Calu3 (cell line): ENCODE data around the gene SH3PXD2A. TPM values are rescaled to one million over a fixed set of nuclear protein-coding genes. Genes with fewer than 3 reads are reported as not detected.

Experiments
- BruUV-seq: library from RNA; stranded (reverse); fragments of 400-500 nt; replicated peaks from 2 replicates; lab custom pipeline; 2021; lab: Mats Ljungman, UMichigan
- CTCF ChIA-PET: fragments of 300-600 bp; sonication (Branson Sonifier 250); formaldehyde crosslinking; loops from one replicate; lab custom pipeline; 2022; ENCODE audit warnings: antibody characterized with exemption; lab: Charles Lee
- DNase-seq: peaks from one replicate; pipeline ENCODE4 v3.0.0; 2022
- H3K27ac Mint-ChIP-seq: one replicate; pipeline ENCODE4 v1.8.0; 2022; ENCODE audit warnings: mixed read lengths; ENCODE audit not compliant: unreplicated experiment
- H3K27me3 Mint-ChIP-seq: one replicate; pipeline ENCODE4 v1.8.0; 2022; ENCODE audit warnings: mixed read lengths; ENCODE audit not compliant: unreplicated experiment
- H3K36me3 Mint-ChIP-seq: one replicate; pipeline ENCODE4 v1.8.0; 2022; ENCODE audit warnings: mild to moderate bottlenecking, moderate library complexity, mixed read lengths; ENCODE audit not compliant: insufficient read depth, unreplicated experiment
- H3K4me1 Mint-ChIP-seq: one replicate; pipeline ENCODE4 v1.8.0; 2022; ENCODE audit warnings: mild to moderate bottlenecking, low read depth, mixed read lengths; ENCODE audit not compliant: unreplicated experiment
- H3K4me3 Mint-ChIP-seq: one replicate; pipeline ENCODE4 v1.8.0; 2022; ENCODE audit warnings: mild to moderate bottlenecking, low read depth, moderate library complexity, mixed read lengths; ENCODE audit not compliant: unreplicated experiment
- H3K9me3 Mint-ChIP-seq: one replicate; pipeline ENCODE4 v1.8.0; 2022; ENCODE audit warnings: low read depth, mixed read lengths; ENCODE audit not compliant: unreplicated experiment
- intact Hi-C: fragments of 100-400 bp; cut with micrococcal nuclease; formaldehyde crosslinking; loops from one replicate; pipeline ENCODE4 v1.10.0; 2022; ENCODE audit not compliant: unreplicated experiment
- total RNA-seq: library from RNA; stranded (reverse); gene quantifications from 2 replicates; pipeline ENCODE4 v1.2.3, GENCODE V29; 2022
- TF ChIP-seq, protein P1 (sequence below): fragments of 200-600 bp; IDR thresholded peaks from one replicate; pipeline ENCODE4 v1.8.0; 2022; ENCODE audit warnings: antibody characterized with exemption; ENCODE audit not compliant: unreplicated experiment

The SH3PXD2A gene
- total RNA-seq, 1 experiment from 2014 or later = 7.5 TPM

DNA sequence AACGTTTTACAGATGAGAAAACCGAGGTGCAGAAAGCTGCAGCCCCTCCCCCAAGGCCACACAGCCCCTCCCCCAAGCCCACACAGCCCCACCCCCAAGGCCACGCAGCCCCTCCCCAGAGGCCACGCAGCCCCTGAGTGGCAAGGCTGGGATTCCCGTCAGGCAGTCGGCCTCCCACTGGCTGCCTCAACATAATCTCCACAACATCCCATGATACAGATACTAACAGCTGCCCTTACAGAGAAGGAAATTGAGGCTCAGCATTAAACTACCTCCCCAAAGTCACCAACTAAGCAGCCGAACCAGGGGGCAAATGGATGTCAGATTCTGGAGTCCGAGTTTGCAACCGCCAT, 15.9 kb downstream of the SH3PXD2A start:
- DNase-seq = no peak
- Mint-ChIP-seq H3K27me3 (peaks cover 47% of the 10 kb centered on the region), H3K4me3 (no peak overlapping the region), H3K36me3 (no peaks in the 10 kb centered on the region), H3K4me1 (no peaks in the 10 kb centered on the region), H3K27ac (no peak overlapping the region), H3K9me3 (no peaks in the 10 kb centered on the region)
- CTCF ChIA-PET = no interaction called here
- TF ChIP-seq, protein P1, sequence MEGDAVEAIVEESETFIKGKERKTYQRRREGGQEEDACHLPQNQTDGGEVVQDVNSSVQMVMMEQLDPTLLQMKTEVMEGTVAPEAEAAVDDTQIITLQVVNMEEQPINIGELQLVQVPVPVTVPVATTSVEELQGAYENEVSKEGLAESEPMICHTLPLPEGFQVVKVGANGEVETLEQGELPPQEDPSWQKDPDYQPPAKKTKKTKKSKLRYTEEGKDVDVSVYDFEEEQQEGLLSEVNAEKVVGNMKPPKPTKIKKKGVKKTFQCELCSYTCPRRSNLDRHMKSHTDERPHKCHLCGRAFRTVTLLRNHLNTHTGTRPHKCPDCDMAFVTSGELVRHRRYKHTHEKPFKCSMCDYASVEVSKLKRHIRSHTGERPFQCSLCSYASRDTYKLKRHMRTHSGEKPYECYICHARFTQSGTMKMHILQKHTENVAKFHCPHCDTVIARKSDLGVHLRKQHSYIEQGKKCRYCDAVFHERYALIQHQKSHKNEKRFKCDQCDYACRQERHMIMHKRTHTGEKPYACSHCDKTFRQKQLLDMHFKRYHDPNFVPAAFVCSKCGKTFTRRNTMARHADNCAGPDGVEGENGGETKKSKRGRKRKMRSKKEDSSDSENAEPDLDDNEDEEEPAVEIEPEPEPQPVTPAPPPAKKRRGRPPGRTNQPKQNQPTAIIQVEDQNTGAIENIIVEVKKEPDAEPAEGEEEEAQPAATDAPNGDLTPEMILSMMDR = no peak
- no TSS peak for BruUV-seq
- intact Hi-C loops = no loop called here

DNA sequence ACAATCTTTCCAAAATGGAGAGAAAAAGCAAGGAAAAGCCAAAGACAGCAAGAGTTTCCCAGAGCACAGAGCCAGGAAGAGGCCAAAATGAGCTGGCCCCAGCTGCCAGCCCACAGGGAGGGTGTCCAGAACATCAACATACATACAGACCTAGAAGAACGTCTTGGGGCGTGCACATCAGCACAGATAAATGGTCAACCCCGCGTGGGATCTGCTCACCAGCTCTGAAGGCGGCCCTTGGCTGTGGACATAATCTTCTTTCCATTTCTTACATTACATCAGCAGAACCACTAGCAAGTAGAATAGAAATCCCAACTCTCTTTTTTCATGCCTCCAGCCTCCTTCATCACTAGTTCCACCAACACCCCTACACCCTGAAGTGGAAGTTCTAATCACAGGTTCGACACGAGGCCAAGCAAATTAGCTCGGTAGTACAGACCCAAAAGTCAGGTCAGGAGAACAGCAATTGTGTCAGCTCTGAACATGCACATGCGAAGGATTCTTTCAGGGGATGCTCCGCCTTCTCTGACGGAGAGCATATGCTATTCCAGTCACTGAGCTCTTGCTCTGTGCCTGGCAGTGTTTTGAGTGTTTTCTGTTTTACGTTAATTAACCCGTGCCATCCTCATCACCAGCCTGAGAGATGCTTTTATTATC, 16.4 kb downstream of the SH3PXD2A start:
- Mint-ChIP-seq H3K9me3 (no peaks in the 10 kb centered on the region), H3K4me1 (no peaks in the 10 kb centered on the region), H3K27me3 (peaks cover 47% of the 10 kb centered on the region), H3K36me3 (no peaks in the 10 kb centered on the region), H3K4me3 (no peak overlapping the region), H3K27ac (no peak overlapping the region)
- BruUV-seq = no TSS peak
- DNase-seq = no peak
- intact Hi-C loops = no loop called here
- TF ChIP-seq, protein P1 = no peak
- CTCF ChIA-PET = no interaction called here

DNA sequence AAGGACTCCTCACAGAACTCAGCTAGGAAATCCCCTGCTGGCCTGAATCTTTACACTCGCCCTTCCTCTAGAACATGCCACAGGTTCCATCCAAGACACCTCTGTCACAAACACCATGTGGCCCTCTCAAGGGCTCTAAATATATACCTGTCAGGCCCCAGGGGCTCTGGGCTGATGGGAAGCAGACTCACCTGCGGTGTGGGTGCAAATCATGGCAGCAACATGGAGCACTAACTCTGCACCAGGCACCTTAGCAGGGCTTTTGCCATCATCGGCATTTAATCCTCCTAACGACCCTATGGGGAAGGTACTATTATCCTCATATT, 17.3 kb downstream of the SH3PXD2A start:
- Mint-ChIP-seq H3K4me3 (no peak overlapping the region), H3K36me3 (no peaks in the 10 kb centered on the region), H3K27ac (no peak overlapping the region), H3K27me3 (peaks cover 45% of the 10 kb centered on the region), H3K4me1 (no peaks in the 10 kb centered on the region), H3K9me3 (no peaks in the 10 kb centered on the region)
- no TSS peak for BruUV-seq
- intact Hi-C loops = no loop called here
- TF ChIP-seq, protein P1 = no peak
- no peak for DNase-seq
- CTCF ChIA-PET = no interaction called here

DNA sequence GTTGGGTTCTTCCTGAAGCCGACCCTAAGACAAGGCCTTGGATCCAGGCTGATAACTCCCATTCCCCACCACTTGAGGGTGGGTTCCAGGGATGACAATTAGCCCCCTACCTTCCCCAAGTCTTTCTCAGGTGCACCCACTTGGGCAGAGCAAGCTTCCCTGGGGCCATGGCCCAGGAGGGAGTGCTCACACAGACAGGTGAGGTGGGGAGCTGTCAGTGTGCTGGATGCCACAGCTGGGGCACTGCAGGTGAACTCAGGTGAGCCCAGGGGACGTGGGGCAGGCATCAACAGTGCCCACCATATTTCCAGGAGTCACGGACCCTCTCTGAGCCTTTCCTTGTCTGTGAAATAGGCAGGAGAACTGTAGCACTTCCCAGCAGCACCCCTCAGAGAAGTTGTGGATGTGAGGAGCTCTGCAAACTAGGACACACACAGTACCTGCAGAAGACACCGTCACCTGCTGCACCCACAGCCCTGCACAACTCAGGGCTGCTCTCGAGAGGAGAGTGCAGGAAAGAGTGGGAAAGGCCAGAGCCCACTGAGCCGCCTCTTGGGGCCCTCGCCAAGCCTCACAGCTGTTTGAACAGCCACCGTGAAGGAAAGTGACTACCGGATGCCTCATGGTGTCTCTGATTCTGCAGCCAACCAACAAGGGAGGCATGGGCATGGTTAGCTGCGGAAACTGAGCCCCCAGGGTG, 17.9 kb downstream of the SH3PXD2A start:
- no TSS peak for BruUV-seq
- Mint-ChIP-seq H3K27me3 (peaks cover 40% of the 10 kb centered on the region), H3K27ac (no peak overlapping the region), H3K4me1 (no peaks in the 10 kb centered on the region), H3K9me3 (no peaks in the 10 kb centered on the region), H3K36me3 (no peaks in the 10 kb centered on the region), H3K4me3 (no peak overlapping the region)
- DNase-seq = no peak
- intact Hi-C loops = no loop called here
- TF ChIP-seq, protein P1 = no peak
- CTCF ChIA-PET = no interaction called here
